Measurements from ENCODE around the gene GCK. TPM values are rescaled to one million over a fixed set of nuclear protein-coding genes. Genes with fewer than 3 reads are reported as not detected.
A peak's percentile ranks its signal among the peaks of the same experiment; 100 is the strongest.

GCK gene
- total RNA-seq, 2 donors from 2014 or later = 1.3 to 2.1 TPM

DNA sequence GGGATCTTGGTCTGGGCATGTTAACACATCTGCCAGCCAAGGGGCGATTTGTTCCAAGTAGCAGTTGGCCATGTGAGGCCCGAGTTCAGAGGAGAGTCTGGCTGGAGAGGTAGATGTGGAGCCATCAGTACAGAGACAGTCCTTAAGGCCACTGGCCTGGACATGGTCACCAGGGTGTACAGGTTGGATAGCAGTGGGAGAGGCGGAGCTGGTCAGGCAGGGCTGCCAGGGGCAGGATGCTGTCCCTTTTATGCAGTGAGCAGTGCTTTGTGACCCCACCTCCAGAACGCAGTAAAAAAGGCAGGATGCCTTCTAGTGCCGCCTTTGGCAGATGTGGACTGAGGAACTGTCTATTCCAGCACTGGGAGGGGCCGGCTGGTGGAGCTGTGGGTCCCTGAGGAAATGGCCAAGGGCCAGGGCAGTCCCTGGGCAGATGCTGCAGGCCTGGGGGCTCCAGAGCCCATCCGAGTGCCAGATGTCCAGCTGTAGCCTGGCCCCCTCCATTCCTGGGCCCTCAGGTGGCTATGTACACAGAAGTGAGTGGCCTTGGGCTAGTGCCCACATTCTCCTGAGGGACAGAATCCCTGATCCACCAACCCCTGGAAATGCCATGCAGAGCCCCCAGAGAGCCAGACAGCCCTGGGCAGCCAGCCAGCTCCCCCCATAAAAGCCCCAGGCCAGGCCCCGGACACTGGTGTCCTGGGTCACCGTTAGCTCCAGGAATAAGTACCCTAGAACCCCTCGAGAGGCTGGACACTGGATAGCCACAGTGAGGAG lies 31.0 kb downstream of the GCK start:
- intact Hi-C loops (cut with DNase I) = no loop called here
- TF ChIP-seq CTCF (IDR thresholded peaks at IDR 0.05) (no peak), POLR2A (IDR thresholded peaks at IDR 0.05) (no peak)
- Histone ChIP-seq H3K27me3 (no peaks in the 10 kb centered on the region), H3K4me3 (no peak overlapping the region), H3K36me3 (replicated peaks in 1 of 2; ENCODE audit: insufficient read depth in 1 of 2, low read depth in 2 of 2) (no peaks in the 10 kb centered on the region), H3K27ac (no peak overlapping the region), H3K4me1 (no peaks in the 10 kb centered on the region), H3K9me3 (no peaks in the 10 kb centered on the region)
- ATAC-seq (no peak), DNase-seq (no peak)
- 65 to 67% methylated on average over 7 to 10 of the region's 10 CpGs for WGBS, 2 donors

DNA sequence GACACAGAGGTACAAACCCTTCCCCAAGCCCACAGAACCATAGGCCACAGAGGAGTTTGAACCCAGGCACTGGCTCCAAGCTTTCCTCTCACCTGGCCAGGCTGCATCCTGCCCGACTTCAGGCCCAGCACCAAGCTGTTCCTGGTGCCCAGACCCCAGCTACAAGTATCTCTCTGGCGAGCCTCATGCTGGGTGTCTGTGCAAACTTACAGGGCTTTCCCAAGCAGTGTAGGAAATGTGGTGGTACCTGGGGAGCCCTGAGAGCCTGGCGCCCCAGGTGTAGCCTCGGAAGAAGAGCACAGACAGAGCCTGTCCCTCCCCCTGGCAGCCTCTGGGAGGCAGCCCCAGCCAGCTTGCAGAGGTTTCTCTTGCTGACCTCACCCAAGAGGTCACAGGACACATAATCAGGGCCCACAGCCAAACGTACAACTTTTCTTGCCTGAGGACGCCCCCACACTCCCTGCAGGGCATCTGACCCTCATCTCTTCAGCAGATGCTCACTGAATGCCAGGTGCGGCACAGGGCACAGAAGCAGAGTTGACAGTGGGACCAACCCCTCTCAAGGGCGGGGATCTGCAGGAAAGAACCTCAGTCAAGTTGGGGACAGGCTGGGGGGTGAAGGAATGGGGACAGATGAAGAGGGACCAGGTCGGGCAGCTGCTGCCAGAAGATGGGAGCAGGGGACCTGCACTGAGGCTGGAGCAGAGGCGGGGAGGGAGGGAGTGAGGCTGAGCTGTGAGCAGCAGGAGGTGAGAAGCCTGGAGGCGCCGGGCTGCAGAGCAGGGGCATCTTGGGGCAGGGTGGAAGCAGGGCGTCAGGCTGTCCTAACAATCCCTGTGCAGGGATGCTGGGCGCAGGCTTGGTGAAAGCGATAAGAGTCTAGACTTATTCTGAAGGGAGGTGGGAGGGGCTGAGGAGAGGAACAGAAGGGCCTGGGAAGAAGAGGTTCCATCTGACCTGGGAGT lies 31.8 kb downstream of the GCK start:
- no peaks in the 10 kb centered on the region for H3K36me3 ChIP-seq (replicated peaks in 1 of 2; ENCODE audit: insufficient read depth in 1 of 2, low read depth in 2 of 2)
- no peaks in the 10 kb centered on the region for H3K4me1 ChIP-seq
- 77 to 86% methylated on average over 11 to 14 of the region's 15 CpGs for WGBS, 2 donors
- ATAC-seq = no peak
- intact Hi-C loops (cut with DNase I) = no loop called here
- DNase-seq = no peak
- no peaks in the 10 kb centered on the region for H3K27me3 ChIP-seq
- TF ChIP-seq CTCF (IDR thresholded peaks at IDR 0.05) (no peak), POLR2A (IDR thresholded peaks at IDR 0.05) (no peak)
- no peak overlapping the region for H3K27ac ChIP-seq
- H3K9me3 ChIP-seq = no peaks in the 10 kb centered on the region
- no peak overlapping the region for H3K4me3 ChIP-seq

DNA sequence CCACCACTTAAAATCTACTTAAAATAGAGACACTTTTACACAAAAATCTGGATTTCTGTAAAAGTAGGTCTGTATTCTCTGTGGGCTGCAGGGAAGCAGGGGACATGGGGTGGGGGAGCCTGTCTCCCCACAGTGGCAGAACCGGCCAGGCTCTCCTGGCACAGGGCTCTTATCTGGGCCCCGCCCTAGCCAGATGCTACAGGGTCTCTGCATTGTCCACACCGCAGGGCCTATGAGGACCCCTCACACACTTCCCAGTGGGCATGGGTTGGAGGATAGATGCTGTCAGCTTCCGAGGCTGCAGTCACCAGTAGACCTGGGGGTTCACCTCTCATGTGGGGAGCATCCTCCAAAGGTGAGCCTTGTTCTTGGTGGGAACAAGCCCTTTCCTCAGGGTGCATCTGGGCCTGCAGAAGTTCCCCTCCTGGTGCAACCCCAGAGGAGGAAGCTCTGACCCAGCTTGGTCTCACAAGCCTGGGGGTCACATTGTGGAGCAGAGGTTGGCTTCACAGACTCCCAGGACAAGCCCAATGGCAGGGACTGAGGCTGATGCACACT lies 32.7 kb downstream of the GCK start:
- WGBS, 2 donors = 84 to 95% methylated on average over 2 to 3 of the region's 4 CpGs
- Histone ChIP-seq H3K4me1 (no peaks in the 10 kb centered on the region), H3K9me3 (no peaks in the 10 kb centered on the region), H3K27me3 (no peaks in the 10 kb centered on the region), H3K4me3 (no peak overlapping the region), H3K36me3 (replicated peaks in 1 of 2; ENCODE audit: insufficient read depth in 1 of 2, low read depth in 2 of 2) (no peaks in the 10 kb centered on the region), H3K27ac (no peak overlapping the region)
- TF ChIP-seq POLR2A (IDR thresholded peaks at IDR 0.05) (no peak), CTCF (IDR thresholded peaks at IDR 0.05) (no peak)
- no peak for ATAC-seq
- intact Hi-C loops (cut with DNase I) = no loop called here
- DNase-seq = no peak

- H3K27me3 ChIP-seq = no peaks in the 10 kb centered on the region
- TF ChIP-seq CTCF (IDR thresholded peaks at IDR 0.05) (no peak), POLR2A (IDR thresholded peaks at IDR 0.05) (no peak)
- no peaks in the 10 kb centered on the region for H3K4me1 ChIP-seq
- H3K36me3 ChIP-seq (replicated peaks in 1 of 2; ENCODE audit: insufficient read depth in 1 of 2, low read depth in 2 of 2) = no peaks in the 10 kb centered on the region
- no peaks in the 10 kb centered on the region for H3K9me3 ChIP-seq
- peak in 3 of 4 donors; percentile 26 to 69 (median 43) for DNase-seq
- ATAC-seq = peak; percentile 55
- no peak overlapping the region for H3K27ac ChIP-seq
- no peak overlapping the region for H3K4me3 ChIP-seq
- 65 to 67% methylated on average over 7 to 8 of the region's 8 CpGs for whole genome bisulfite sequencing, 2 donors
- intact Hi-C loops (cut with DNase I) = no loop called here
Measured at GRCh38 chr7:44155191-44156185, 33.8 kb downstream of the GCK start.
